Keratinocyte (primary cell): ENCODE measurements around the gene PLEKHN1.

Source experiments
- EZH2 ChIP-seq: IDR thresholded peaks from one replicate; pipeline ENCODE4 v1.6.1; 2012; ENCODE audit warnings: inconsistent platforms, mild to moderate bottlenecking, low read length, moderate library complexity
- TF ChIP-seq, protein P1 (sequence below), 3 experiments: IDR thresholded peaks in 1 of 3; conservative IDR thresholded peaks in 1 of 3; optimal IDR thresholded peaks in 1 of 3; 2 replicates in 2 of 3; 3 replicates in 1 of 3; pipeline versions ENCODE3 to v1.5.1; 2011; ENCODE audit warnings: low read length in 3 of 3, mild to moderate bottlenecking in 3 of 3, moderate library complexity in 2 of 3, control low read depth in 1 of 3, inconsistent platforms in 1 of 3; ENCODE audit not compliant: insufficient read depth in 2 of 3; ENCODE audit errors: extremely low read depth in 1 of 3

DNA sequence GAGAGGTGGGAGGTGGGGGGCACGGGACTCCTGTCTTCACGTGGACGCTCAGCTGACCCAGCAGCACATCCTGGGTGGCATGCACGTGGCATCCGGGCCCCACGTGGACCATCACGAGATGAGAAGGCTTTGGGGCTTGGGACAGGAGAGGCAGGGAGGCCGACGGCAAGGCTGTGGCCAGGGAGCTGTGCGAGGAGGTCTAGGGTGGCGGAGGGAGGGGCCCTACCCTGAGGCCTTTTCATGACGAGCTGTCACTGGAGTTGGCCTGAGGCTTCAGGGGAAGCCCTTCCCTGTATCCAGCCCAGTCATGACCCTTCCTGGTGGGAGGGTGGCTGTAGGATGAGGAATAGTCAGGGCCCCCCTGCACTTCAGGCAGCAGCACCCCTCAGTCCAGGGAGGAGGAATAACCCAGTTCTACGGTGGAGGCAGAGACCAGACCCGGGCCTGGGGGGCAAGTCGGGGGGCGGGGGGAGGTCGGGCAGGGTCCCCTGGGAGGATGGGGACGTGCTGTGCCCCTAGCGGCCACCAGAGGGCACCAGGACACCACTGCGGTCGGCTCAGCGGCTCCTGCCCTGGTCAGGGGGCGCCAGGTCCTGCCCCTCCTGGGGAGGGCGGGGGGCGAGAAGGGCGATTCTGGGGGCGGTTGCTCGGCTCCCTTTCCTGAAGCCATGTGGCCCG lies 17.7 kb downstream of the PLEKHN1 start:
- TF ChIP-seq, protein P1, sequence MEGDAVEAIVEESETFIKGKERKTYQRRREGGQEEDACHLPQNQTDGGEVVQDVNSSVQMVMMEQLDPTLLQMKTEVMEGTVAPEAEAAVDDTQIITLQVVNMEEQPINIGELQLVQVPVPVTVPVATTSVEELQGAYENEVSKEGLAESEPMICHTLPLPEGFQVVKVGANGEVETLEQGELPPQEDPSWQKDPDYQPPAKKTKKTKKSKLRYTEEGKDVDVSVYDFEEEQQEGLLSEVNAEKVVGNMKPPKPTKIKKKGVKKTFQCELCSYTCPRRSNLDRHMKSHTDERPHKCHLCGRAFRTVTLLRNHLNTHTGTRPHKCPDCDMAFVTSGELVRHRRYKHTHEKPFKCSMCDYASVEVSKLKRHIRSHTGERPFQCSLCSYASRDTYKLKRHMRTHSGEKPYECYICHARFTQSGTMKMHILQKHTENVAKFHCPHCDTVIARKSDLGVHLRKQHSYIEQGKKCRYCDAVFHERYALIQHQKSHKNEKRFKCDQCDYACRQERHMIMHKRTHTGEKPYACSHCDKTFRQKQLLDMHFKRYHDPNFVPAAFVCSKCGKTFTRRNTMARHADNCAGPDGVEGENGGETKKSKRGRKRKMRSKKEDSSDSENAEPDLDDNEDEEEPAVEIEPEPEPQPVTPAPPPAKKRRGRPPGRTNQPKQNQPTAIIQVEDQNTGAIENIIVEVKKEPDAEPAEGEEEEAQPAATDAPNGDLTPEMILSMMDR (optimal IDR thresholded peaks at IDR 0.05 in 1 of 3, IDR thresholded peaks at IDR 0.05 in 1 of 3, conservative IDR thresholded peaks at IDR 0.05 in 1 of 3; ENCODE audit: extremely low read depth in 1 of 3, insufficient read depth in 2 of 3, low read length in 3 of 3) = peak in 2 of 3 experiments; percentile 90 to 91
- TF ChIP-seq EZH2 = no peak
